CD4-positive, alpha-beta T cell treated with Interleukin-17A for 4 hours (primary cell): ENCODE results near the gene PASK.

Experiments used
- DNase-seq: peaks from one replicate; pipeline ENCODE4 v3.0.0-alpha.2; 2020; ENCODE audit warnings: mixed read lengths

The PASK gene

DNA sequence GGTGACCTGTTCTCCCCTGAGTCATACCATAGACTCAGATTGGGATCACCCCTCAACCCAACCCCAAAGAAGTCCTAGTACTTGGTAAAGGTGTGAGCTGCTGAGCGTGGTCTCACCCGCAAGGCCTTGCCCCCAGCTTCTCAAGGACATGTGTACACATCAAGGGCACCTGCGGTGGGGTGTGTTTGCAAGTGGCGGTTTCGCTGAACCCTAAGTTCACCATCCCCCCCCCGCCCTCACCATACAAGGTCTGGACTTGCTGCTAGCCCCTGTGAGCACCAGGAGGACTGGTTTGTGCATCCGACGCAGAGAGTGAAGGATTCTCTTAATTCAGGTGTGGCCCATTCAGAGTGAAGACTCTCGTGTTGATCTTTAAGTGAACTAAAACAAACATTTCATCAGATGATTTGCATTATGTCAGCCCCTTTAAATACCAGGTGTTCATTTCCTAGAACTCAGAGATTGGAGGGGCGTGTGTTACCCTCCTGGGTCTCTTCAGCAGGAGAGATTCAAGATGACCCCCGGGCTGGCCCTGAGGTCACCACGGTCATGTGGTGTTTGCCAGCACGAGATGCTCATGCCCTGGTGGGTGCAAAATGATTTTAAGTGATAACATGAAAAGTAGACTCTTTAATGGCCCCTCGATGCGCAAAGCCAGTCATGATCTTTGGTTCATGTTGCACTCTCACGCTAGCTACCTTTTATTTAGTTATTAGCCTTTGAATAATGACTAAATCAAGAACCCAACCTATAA lies 75.0 kb downstream of the PASK start:
- DNase-seq = no peak

GRCh38 chr2:241073166-241074064 lies 75.9 kb downstream of the PASK start:
- no peak for DNase-seq

DNA sequence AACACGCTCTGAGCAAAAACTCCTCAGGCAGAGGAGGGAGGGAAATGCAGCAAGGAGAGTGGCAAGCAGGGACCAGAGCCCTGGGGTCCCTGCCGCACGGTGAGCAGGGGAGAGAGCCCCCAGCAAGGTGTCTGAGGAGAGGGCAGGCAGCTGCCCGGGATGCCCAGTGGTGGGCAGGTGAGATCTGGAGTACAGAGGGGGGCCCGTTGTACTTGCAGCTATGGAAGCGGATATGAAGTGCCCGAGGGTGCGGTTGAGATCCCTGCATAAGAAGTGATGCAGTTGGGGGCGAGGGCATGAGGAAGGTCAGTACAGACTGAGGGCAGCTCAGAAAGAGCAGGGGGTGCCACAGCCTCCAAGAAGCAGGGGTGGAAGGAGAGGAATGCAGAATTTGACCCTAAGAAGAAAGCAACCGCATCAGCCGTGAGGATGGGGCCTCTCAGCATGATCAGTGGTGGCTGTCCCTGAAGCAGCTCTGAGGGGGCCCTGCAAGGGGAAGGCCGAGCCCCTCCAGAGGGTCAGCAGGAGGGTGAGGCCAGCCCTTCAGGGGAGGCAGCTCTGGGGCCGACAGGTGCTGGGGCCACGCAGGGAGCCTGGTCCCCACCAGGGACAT lies 76.6 kb downstream of the PASK start:
- DNase-seq = no peak

DNA sequence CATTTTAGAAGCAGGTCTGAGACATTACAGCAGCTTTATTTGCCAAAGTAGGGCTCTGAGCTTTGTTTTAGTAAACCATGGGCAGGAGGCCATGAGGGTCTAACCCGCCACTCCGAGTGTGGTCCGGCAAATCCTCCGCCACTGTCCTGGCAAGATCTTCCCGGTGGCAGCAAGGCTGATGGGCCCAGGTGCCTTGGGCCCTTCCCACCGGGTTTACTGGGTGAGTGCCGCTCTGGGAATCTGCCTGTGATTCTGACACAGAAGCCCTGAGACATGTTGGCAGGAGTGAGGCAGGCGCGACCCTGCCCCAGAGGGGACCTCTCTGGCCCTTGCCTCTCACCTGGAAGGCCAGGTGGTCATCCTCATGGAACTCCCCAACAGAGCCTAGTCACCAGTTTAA lies 77.1 kb downstream of the PASK start:
- DNase-seq = no peak

GRCh38 chr2:241071677-241072111 lies 77.6 kb downstream of the PASK start:
- DNase-seq = no peak

DNA sequence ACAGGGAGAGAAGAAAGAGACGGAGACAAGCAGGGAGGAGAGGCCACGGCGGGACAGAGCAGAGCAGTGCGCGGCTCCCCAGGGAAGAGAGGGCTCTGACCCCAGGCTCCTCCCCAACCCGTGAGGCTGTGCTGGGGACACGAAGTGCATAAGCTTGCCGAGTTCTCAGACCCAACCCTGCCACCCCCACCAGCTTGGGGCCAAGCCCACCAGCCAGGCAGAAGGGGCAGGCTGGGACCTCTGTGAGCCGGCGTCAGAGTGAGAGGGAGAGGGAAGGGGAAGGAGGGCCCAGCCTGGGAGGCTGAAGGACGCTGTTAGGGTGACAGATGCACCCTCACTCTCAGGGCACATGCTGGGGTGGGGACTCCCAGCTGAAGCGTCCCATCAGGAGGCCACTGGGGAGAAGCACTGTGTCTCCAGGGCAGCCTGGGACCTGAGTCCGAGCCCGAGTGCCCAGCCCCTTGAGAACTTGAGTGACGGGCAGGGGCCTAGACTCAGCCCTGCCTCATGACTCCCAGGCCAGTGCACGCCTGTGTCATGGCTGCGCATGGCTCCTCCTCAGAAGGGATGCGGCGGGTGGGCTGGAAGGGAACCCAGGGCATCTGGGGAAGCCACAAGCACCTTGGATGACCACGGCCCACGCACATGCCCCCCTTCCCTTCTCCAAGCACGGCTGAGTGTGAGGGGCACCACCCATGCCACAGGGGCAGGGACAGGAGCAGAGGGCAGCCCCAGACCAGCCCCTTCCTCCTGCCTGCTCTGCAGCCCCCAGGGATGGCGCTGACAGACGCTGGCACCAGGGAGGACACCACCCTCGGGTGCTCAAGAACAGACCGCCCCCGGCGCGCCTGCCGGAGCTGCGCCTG lies 78.2 kb downstream of the PASK start:
- no peak for DNase-seq

DNA sequence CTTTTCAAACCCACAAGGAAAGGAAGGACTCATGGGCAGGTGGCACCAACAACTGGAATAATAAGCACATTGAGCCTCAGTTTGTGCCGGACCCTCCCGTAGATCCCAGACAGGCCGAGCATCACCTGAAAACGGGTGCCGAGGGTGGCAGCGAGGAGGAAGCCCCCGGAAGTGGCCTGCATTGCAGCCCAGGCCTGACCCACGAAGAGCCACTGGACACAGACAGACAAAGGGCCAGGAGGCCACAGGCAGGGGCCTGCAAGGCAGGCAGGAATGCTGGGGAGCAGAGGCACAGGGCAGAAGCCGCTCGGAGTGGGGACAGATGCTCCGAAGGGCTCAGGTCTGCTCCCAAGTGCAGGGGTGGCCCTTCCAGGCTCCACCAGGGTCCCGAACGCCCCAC lies 78.9 kb downstream of the PASK start:
- no peak for DNase-seq

GRCh38 chr2:241069821-241070281 lies 79.4 kb downstream of the PASK start:
- no peak for DNase-seq

GRCh38 chr2:241068942-241069810 lies 80.1 kb downstream of the PASK start:
- no peak for DNase-seq

GRCh38 chr2:241068136-241068941 lies 80.9 kb downstream of the PASK start:
- no peak for DNase-seq

- DNase-seq = no peak
Measured at GRCh38 chr2:241067501-241068135, 81.7 kb downstream of the PASK start.

- DNase-seq = no peak
Measured at GRCh38 chr2:241066893-241067341, 82.4 kb downstream of the PASK start.

DNA sequence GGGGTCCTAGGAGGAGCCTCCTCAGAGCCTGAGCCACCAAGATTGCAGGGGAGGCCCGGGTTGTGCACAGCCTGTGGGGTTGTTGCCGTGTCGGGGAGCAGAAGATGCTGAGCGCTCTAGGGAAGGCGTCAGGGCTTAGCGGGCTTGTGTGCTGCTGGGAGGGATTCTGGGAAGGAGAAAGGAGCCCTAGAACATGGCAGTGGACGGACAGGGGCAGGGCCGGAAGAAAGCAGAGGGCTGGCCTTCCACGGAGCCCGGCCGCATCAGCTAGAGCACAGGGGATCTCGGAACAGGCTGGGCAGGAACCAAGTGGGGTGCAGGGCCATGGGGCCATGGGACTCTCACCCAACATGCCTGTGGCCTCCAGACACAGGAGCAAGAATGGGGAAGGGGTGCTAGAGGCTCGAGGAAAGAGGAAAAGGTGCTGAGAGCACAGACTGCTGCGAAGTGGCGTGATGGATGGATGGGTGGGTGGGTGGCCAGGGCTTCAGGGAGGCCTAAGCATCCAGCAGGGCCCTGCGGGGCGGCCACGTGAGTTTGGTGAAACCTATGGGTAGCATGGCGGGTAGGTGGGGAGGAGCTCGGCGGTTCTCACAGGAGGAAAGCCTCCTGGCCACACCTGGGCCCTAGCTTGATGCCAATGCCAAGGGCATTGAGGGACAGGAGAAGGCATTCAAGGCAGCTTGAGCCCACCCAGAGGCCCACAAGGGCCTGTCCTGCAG lies 82.9 kb downstream of the PASK start:
- DNase-seq = no peak

DNA sequence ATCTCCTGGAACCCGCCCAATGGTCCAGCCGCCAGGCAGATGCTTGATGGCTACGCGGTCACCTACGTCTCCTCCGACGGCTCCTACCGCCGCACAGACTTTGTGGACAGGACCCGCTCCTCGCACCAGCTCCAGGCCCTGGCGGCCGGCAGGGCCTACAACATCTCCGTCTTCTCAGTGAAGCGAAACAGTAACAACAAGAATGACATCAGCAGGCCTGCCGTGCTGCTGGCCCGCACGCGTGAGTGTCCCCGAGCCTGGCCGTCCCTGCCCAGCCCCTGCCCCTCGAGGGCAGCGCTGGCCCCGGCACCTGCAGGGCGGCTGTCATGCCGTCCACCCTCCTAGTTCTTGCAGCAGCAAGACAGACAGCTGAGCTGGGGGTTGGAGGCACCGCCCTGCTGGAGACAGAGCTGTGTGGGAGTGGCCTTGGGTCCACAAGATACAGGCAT lies 83.9 kb downstream of the PASK start:
- DNase-seq = no peak

DNA sequence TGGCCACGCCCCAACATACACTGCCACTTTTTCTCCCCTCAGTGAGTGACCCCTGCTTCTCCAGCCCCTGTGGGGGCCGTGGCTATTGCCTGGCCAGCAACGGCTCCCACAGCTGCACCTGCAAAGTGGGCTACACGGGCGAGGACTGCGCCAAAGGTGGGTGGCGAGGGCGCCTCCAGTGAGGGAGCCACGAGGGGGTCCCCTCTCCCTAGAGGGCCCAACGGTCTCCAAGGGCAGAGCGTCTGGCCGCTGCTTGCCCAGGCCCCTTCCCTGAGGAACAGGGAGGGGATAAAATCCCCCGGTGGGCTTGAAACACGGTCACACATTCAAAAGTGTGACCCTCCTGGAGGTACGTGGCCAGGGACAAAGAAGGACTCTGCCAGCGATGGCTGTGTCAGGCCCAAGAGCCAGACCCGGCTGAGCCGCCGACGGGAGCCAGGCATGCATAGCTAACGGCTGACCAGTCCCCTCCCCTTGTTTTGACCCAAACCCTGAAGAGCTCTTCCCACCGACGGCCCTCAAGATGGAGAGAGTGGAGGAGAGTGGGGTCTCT lies 84.4 kb downstream of the PASK start:
- no peak for DNase-seq

DNA sequence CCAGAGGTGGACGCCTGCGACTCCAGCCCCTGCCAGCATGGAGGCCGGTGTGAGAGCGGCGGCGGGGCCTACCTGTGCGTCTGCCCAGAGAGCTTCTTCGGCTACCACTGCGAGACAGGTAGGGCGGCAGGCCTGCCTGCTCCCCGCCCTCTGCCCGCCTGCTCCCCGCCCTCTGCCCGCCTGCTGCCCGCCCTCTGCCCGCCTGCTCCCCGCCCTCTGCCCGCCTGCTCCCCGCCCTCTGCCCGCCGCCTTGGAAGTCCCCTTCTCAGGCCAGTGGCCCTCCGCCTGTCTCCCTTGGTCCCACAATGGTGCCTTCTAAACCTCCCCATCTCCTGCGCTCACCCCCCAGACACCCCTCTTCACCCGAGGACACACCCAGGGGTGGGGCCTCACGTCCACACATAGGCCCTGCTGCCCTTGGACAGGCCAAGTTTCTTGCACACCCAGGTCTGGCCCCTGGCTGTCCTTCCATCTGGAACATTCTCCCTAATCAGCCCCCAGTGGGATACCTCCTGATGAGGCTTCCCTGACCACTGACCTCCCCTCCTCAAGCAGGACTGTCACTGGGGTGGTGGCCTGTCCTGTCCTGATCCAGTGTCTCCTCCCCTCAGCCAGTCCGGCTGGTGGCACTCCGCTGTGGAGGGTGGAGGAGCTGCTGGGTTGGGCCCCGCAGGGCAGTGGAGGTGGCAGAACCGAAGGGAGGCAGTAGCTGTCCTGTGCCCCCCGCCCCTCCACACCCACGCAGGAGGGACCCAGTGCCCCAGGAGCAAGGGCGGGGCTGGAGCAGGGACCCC lies 85.1 kb downstream of the PASK start:
- DNase-seq = peak; percentile 70

DNA sequence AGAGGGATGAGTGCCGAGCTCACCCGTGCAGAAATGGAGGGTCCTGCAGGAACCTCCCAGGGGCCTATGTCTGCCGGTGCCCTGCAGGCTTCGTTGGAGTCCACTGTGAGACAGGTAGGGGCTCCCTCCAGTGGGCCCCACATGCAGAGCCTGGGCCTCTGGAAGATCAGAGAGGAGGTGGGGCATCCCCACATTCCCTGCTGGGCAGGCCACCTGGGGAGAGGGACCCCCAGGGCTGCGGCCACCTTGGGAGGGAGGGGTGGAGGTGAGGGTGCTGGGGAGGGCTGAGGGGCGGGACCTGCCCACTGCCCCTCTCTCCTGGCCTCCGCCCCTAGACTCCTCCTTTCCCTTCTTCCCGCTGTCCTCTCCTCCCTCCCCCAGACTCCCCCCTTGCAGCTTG lies 85.7 kb downstream of the PASK start:
- DNase-seq = no peak

DNA sequence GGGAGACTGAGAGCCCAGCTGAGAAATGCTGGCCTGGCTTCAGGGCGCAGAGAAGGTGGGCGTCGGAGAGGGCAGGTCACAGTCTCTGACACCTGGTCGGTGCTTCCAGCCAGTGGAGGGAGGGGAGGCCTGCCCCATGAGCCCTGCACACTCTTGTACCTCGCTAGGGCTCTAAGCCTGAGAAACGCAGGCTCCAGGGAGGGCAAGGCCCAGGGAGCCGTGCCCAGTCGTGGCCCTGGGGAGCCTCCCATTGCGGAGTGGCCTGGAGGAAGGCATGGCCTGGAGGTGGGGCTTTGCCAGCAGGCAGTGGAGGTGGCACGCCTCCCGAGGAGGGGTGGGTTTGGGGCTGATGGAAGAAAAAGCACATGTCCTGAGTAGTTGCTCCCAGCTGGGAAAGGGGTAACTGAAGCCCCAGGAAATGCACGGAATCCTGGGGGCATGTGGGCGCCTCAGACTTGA lies 86.2 kb downstream of the PASK start:
- DNase-seq = no peak
